GM18511 (cell line): ENCODE results near the gene CASR.
A peak's percentile ranks its signal among the peaks of the same experiment; 100 is the strongest.
"Not testable (repeated sequence)": the region's sequence is repeated elsewhere in the genome, so short reads cannot be mapped to it uniquely, and the experiment has no call there.

ENCODE experiments used
- ATAC-seq: cut with Tn5 transposase; IDR thresholded peaks from one replicate; pipeline ENCODE4 v1.9.1; 2021; ENCODE audit warnings: mild to moderate bottlenecking, moderate library complexity; ENCODE audit not compliant: unreplicated experiment

Gene CASR, protein sequence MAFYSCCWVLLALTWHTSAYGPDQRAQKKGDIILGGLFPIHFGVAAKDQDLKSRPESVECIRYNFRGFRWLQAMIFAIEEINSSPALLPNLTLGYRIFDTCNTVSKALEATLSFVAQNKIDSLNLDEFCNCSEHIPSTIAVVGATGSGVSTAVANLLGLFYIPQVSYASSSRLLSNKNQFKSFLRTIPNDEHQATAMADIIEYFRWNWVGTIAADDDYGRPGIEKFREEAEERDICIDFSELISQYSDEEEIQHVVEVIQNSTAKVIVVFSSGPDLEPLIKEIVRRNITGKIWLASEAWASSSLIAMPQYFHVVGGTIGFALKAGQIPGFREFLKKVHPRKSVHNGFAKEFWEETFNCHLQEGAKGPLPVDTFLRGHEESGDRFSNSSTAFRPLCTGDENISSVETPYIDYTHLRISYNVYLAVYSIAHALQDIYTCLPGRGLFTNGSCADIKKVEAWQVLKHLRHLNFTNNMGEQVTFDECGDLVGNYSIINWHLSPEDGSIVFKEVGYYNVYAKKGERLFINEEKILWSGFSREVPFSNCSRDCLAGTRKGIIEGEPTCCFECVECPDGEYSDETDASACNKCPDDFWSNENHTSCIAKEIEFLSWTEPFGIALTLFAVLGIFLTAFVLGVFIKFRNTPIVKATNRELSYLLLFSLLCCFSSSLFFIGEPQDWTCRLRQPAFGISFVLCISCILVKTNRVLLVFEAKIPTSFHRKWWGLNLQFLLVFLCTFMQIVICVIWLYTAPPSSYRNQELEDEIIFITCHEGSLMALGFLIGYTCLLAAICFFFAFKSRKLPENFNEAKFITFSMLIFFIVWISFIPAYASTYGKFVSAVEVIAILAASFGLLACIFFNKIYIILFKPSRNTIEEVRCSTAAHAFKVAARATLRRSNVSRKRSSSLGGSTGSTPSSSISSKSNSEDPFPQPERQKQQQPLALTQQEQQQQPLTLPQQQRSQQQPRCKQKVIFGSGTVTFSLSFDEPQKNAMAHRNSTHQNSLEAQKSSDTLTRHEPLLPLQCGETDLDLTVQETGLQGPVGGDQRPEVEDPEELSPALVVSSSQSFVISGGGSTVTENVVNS

DNA sequence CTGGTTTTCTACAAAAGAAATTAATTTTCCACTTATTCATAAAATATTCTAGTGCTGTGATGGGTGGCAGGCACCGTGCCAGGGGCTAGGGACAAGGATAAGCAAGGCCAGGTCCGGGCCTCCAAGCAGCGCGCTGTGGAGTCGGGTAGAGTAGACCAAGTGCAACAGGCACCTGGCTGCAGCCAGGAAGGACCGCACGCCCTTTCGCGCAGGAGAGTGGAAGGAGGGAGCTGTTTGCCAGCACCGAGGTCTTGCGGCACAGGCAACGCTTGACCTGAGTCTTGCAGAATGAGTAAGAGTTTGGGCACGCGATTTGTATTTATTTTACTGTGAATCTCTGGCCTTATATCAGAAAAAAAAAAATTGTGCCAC lies at the start of gene CASR:
Gene CASR, plus strand, starts transcription at position 148 of the 372 bp plus-strand sequence. CDS start 70,522 bp downstream, outside the sequence.
- ATAC-seq, result no peak

DNA sequence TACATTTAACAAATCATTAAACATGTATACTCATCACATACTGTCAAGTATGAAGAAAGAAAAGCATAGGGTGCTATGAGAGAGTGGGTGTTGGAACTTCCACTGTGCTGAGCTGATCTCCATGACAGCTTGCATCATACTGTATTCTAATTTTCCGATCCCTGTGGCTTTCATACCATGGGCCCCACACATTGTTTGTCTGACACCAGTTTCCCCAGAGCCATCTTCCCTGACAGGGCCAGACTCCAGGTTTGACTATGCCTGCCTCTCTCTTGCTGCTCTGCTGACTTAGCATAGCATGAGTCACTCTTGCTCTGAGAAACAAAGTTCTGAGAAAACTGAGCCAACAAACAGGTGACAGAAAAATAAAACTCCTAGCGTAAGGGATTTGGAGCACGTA lies 37.0 kb upstream of the CASR start:
- ATAC-seq, result peak; percentile 91

DNA sequence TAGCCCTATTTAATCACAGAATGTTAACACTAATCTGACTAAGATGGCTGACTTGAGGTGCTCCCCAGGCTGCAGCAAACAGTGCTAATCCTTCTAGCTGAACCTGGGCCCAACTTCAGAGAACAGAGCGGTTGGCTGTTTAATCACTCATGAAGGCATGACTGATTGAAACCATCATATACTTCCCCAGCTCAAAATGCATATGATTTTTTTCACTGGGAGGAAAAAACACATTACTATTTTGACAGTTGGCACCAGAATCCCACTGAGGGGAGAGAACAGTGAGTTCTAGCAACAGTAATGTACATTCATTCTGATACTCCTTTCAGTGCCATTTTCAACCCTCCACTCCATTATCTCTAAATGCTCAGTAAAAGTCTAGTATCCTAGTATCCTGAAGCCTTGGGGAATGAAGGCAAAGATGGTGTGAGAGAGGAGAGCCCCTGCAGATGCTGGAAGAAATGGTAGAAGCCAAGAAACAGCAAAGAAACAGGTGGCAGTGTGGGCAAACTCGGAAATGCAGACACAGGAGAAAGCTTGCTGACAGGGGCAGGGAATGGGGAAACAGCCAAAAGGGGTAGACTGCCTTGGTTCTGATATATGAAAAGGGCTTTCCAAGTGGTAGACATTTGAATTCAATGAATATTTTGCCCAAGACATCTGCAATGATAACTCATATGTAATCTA lies 34.4 kb upstream of the CASR start:
- no peak for ATAC-seq

DNA sequence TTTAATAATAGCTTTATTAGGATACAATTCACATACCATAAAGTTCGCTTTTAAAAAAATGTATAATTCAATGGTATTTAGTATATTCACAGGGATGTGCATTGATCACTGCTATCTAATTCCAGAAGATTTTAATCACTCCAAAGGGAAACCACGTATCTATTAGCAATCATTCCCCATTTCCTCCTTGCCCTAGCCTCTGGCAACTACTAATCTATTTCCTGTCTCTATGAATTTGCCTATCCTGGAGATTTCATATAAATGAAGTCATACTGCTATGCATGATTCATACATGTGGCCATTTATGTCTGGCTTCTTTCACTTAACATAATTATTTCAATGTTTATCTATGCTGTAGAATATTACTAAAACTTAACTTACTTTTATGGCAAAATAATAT lies 32.0 kb upstream of the CASR start:
- no peak for ATAC-seq

DNA sequence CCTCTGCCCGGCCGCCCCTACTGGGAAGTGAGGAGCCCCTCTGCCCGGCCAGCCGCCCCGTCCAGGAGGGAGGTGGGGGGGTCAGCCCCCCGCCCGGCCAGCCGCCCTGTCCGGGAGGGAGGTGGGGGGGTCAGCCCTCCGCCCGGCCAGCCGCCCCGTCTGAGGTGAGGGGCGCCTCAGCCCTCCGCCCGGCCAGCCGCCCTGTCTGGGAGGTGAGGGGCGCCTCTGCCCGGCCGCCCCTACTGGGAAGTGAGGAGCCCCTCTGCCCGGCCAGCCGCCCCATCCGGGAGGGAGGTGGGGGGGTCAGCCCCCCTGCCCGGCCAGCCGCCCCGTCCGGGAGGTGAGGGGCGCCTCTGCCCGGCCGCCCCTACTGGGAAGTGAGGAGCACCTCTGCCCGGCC lies 18.5 kb upstream of the CASR start:
- ATAC-seq, result not testable (repeated sequence)

DNA sequence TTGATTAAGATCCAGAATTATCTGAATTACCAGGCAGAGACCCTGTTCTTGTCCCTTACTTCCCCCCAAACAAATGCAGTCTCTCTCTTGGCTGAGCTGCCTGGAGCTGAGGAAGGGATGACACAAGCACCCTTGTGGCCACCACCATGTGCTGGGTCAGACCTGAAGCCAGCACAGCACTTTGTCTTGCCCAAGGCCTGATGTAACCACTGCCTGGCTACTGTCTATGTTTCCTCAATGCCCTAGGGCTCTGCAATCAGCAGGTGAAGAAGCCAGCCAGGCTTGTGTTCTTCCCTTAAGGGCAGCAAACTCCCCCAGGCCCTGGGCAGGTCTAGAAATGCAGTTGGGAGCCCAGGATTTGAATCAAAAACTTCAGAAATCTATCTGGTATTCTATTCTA lies 15.8 kb upstream of the CASR start:
- no peak for ATAC-seq

DNA sequence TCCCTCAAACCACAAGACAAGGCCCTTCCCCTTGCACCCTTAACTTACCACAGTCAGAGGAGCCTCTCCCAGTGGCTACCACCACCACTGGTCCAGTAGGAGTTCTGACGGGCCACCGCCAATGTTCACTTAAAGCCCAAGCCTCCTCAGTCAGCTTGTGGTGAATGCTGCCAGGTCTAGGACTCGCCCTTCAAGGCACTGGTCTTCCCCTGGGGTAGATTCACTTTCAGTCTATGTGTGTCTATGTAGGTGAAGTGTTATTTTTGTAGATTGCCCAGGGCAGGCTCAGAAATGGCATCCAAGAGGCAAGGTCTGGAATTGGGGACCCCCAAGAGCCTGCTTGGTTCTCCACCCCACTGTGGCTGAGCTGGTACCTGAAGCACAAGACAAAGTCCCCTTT lies 15.4 kb upstream of the CASR start:
- ATAC-seq, result no peak

DNA sequence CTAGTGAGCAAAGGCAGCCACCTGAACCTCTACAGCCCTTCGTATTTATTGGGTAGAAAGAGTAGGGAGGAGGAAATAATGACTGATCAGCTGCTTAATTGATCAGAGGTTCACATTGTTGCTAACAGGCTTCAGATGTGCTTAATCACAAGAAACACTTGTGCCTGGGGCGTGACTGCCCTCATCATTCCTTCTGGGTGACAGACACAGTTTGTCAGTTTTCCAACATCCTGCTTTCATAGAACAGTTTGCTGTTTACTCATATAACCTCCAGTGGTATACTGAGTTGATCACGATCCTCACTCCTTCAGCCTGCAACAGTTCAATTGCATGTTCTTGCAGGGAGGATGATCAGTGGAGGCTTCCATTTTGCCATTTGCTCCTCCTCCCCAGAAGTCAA lies 13.6 kb upstream of the CASR start:
- no peak for ATAC-seq

DNA sequence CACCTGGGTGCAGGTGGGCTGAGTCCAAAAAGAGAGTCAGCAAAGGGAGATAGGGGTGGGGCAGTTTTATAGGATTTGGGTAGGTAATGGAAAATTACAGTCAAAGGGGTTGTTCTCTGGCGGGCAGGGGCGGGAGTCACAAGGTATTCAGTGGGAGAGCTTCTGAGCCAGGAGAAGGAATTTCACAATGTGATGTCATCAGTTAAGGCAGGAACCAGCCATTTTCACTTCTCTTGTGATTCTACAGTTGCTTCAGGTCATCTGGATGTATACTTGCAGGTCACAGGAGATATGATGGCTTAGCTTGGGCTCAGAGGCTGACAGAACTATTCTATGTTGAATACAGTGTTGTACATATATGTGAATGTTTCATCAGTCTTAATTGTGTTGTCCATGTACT lies 12.1 kb upstream of the CASR start:
- ATAC-seq, result not testable (repeated sequence)

DNA sequence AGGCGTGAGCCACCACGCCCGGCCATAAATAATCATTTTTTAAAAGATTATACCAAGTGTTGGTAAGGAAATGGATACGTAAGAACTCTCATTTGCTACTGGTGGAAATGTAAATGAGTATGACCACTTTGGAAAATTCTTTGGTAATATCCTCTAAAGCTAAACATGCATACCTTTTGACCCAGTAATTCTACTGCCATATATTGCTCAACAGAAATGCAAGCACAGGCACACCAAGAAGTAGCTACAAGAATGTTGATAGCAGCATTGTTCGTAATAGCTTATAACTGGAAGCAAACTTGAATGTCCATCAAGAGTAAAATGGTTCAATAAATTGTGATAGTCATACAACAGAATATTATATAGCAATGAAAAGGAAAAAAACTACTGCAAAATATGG lies 4.8 kb upstream of the CASR start:
- no peak for ATAC-seq

DNA sequence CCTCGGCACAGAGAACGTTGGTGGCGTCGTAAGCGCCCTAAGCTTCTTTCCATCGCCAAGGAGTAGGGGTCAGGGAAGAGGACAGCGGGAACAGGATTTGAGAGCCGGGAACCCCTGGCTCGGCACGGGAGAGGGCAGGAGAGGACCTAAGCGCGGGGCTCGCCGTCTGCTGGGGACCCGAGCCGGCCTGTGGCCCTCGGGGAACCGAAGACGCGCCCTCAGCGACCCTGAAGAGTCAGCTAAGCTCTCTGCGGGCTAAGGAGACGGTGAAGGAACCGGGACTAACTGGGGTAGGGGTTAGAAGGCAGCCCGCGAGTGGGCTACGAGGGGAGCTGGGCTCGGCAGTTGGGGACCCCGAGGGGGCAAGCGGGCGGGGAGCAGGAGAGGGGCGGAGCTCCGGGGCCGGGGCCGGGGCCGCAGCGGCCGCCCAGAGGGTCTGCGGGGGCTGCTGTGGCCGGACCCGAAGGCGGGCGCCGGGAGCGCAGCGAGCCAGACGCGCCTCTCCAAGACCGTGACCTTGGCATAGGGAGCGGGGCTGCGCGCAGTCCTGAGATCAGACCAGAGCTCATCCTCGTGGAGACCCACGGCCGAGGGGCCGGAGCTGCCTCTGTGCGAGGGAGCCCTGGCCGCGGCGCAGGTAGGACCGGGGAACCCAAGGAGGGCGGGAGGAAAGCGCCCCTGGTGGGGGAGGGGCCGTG lies 574 bp downstream of the CASR start:
- no peak for ATAC-seq

DNA sequence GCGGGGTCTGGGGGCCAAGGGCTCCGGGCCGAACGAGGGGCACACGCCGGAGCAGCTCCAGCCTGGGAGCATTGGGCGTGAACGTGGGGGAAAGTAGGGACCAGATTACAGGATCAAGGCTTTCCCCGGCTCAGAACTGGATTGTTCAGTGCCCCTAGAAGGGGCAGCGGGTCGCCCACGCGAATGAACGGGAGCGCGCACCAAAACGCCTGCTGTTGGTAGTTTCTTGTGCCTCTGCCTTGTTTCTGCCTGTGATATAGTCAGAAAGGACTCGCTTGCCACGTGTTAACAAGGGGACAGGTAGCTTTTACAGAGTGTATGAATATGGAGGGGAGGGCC lies 1.1 kb downstream of the CASR start:
- no peak for ATAC-seq

DNA sequence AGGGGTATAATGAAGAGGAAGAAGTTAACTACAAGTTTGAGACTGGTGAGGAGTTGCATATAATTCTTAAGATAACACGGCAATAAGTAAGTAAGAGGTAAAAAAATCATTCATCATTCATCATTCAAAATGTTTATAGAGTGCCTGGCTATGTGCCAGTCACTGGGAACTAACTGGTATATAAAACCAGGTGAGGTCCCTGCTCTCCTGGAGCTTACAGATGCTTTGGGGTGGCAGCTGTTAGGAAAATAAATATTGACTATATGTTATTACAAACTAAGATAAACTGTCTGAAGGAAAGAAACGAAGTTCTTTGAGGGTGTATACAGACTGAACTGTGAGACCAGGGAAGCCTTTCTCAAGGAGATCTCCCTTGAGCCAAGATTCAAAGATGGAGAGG lies 2.9 kb downstream of the CASR start:
- no peak for ATAC-seq

DNA sequence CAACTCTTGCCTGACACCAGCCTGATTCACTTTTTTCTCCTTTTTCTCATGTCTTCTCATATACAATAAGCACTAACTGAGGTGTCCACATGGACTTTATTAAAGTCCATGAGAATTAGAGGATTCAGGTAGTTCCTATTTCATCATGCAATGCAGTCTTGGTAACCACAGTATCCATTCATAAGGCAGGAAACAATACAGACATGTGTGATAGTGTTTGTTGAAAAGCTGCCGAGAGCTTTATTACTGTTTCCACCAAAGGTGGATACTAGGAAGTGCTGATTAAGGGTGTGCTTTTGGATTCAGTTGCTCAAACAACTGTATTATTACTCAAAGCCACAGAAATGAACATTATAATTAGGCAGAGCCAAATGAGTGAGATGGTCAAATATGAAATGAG lies 5.3 kb downstream of the CASR start:
- ATAC-seq, result no peak

DNA sequence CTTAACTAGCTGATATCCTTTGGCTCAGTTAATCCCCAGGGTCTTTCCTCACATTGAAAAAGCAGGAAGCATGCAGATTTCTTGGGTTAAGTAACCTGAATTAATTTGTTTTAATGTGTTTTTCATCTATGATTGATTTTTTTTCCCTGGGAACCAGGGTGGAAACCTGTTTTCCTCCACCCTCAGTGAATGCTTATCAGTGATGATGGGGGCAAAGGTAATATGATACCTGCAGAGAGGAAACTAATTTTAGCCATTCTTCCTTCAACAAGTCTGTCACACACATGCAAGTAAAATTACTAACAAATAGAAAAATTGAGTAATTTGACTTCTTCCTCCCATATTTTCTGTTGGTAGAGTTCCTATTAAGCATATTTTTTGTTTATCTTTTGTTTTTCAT lies 5.9 kb downstream of the CASR start:
- no peak for ATAC-seq

DNA sequence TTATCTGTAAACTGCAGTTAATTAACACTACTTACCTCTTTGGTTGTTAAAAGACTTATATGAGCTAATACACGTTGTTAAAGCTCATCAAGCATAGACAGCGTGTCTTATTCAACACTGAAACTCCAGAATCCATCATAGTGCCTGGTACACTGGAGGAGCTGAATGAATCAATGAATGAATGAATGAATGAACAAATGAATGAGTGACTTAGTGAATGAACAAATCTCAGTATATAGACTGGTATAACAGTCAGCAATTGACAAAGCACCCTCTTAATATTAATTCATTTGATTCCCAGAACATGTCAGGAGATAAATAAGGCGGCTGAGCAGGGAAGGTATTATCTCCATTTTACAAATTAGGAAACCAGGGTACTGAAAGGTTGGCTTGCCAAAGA lies 7.1 kb downstream of the CASR start:
- ATAC-seq, result no peak

DNA sequence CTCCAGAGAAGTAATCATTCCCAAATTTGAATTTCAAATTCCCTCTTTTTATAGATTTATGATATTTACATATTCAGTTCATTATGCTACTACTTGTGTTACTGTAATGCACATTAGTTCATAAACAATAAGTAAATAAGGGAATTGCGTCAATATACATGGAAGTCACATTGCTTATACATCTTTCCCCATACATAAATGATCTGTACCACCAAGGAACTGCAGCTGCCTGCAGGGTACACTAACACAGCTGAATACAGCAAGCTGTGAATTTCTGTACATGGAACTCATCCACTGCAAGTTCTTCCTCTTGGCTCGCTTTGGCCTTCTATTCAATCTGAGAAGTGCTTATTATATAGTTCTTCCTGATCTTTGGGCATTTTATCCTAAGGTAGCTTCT lies 15.5 kb downstream of the CASR start:
- ATAC-seq, result no peak

DNA sequence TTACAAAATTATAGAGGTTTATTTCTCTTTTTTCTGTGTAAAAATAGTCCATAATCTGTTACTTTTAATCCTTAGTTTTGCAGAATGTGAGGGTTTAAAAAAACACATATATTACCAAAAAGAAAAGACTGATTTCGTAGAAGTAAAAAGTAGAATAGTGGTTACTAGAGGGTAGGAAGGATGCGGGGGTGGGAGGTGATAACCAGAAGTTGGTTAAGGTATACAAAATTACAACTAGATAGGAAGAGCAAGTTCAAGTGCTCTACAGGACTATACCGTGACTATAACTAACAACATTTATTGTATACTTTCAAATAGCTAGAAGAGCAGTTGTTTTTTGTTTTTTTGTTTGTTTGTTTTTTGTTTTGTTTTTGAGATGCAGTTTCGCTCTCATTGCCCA lies 16.1 kb downstream of the CASR start:
- ATAC-seq, result no peak

DNA sequence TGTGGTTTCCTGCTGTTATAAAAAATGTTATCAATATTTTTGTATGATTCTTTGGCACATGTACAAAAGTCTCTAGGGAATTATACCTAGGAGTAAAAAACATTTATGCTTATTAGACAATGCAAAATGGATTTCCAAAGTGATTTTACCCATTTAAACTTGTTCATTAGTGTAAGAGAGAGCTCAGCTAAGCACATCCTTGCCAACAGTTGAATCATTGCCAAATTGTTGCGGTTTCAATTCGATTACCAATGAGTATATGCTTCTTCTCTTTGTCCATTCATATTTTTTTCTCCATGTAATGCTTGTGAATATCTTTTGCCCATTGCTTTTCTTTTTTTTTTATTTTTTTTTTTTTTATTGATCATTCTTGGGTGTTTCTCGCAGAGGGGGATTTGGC lies 17.2 kb downstream of the CASR start:
- ATAC-seq, result no peak

DNA sequence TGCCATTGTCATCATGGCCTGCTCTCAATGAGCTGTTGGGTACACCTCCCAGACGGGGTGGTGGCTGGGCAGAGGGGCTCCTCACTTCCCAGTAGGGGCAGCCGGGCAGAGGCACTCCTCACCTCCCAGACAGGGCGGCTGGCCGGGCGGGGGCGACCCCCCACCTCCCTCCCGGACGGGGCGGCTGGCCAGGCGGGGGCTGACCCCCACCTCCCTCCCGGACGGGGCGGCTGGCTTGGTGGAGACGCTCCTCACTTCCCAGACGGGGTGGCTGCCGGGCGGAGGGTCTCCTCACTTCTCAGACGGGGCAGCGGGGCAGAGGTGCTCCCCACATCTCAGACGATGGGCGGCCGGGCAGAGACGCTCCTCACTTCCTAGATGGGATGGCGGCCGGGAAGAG lies 18.0 kb downstream of the CASR start:
- ATAC-seq, result not testable (repeated sequence)

DNA sequence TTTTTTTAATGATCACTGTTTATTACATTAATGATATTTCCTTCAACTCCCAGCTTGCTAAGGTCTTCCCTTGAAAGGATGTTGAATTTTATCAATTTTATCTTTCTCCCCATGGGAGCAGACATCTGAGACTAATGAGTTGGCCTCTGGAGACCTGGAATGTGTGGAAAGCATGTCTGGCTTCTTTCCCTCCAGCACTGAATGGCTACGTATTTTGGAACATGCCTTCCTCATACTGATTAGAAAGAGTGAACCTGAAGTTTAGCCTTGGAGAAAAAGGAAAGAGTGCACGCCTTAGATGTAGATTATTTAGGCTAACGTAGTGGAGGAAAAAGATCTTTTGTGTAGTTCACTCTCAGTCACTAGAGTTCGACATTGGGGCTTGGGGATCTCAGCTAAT lies 25.1 kb downstream of the CASR start:
- no peak for ATAC-seq
